GM19328 (cell line): ENCODE results near the gene A2M.
"Not testable (repeated sequence)": the region's sequence is repeated elsewhere in the genome, so short reads cannot be mapped to it uniquely, and the experiment has no call there.

Experiments used
- ATAC-seq: cut with Tn5 transposase; IDR thresholded peaks from one replicate; pipeline ENCODE4 v1.9.1; 2021; ENCODE audit warnings: mild to moderate bottlenecking, moderate library complexity; ENCODE audit not compliant: unreplicated experiment

The A2M gene

GRCh38 chr12:9115731-9116559 lies at the start of gene A2M:
TSS of gene A2M (minus strand) at chr12:9115919. CDS start at chr12:9115849, 70 bp downstream.
- ATAC-seq: no peak

GRCh38 chr12:9163392-9163791 lies 47.7 kb upstream of the A2M start:
- no peak for ATAC-seq

GRCh38 chr12:9156119-9156518 lies 40.4 kb upstream of the A2M start:
- ATAC-seq: no peak

GRCh38 chr12:9149372-9149771 lies 33.7 kb upstream of the A2M start:
- no peak for ATAC-seq

GRCh38 chr12:9148926-9149325 lies 33.2 kb upstream of the A2M start:
- ATAC-seq: no peak

GRCh38 chr12:9147461-9147860 lies 31.7 kb upstream of the A2M start:
- no peak for ATAC-seq

- ATAC-seq: no peak
Measured at GRCh38 chr12:9144730-9145106, 29.0 kb upstream of the A2M start.

GRCh38 chr12:9143929-9144729 lies 28.4 kb upstream of the A2M start:
- no peak for ATAC-seq

GRCh38 chr12:9143137-9143536 lies 27.4 kb upstream of the A2M start:
- no peak for ATAC-seq

GRCh38 chr12:9139588-9140290 lies 24.0 kb upstream of the A2M start:
- ATAC-seq: not testable (repeated sequence)

GRCh38 chr12:9135903-9136310 lies 20.2 kb upstream of the A2M start:
- no peak for ATAC-seq

GRCh38 chr12:9134981-9135628 lies 19.4 kb upstream of the A2M start:
- no peak for ATAC-seq

- ATAC-seq: no peak
Measured at GRCh38 chr12:9133216-9133916, 17.6 kb upstream of the A2M start.

GRCh38 chr12:9132008-9132535 lies 16.4 kb upstream of the A2M start:
- no peak for ATAC-seq

- no peak for ATAC-seq
Measured at GRCh38 chr12:9130244-9130643, 14.5 kb upstream of the A2M start.

- ATAC-seq: no peak
Measured at GRCh38 chr12:9127936-9128663, 12.4 kb upstream of the A2M start.

- no peak for ATAC-seq
Measured at GRCh38 chr12:9127484-9127883, 11.8 kb upstream of the A2M start.

- no peak for ATAC-seq
Measured at GRCh38 chr12:9124383-9125031, 8.8 kb upstream of the A2M start.

GRCh38 chr12:9123781-9124382 lies 8.2 kb upstream of the A2M start:
- ATAC-seq: no peak
